ENCODE measurements around the gene TSNAXIP1. TPM values are rescaled to one million over a fixed set of nuclear protein-coding genes. Genes with fewer than 3 reads are reported as not detected.

The TSNAXIP1 gene
- total and polyA plus RNA-seq, 9 of the 15 experiments (the other 6 are each of a cell fraction or from before 2014, with no cell fraction given), result 0.03 to 0.24 (median 0.11) TPM; not detected in 4

DNA sequence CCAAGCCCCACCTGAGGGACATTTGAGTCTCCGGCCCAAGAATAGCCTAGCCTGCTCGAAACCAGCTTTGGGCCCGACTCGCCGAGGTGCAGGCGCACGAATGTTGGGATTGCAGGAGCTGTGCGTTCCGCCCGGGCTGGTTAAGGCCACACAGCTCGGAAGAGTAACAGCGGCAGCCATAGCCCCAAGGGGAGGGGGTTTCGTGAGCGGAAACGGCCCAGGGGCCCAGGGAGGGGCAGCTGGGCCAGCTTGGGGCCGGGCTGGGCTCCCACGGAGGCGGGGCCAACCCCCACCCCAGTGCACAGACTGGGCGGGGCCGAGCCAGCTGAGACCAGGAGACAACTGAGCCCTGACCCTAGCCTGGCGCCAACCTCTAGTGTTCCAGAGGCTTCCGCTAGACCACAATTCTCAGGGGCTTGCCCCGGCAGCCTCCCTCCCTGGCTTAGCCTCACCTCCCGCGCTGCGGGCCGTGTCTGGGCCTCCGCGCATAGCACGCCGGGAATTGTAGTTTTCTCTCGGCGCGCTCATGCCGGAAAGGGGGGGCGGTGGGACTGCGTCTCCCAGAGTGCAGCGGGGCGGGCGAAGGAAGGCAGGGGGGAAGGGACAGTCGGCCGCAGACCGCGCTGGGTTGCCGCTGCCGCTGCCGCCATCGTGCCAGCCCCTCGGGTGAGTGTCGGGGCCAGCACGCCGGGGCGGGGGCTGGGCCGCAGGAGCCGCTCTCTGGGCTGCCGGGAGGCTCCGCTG, 39.8 kb downstream of the TSNAXIP1 start, which contains the start of gene NUTF2 (continued):
- TF ChIP-seq NEUROD1 (IDR thresholded peaks at IDR 0.05; ENCODE audit: borderline replicate concordance, low read depth, low read length, partially characterized antibody) (peak; percentile 50), POLR3G (IDR thresholded peaks at IDR 0.05; ENCODE audit: extremely low read depth, insufficient read length, insufficient replicate concordance) (no peak), PHTF2 (CRISPR knock-in tag; IDR thresholded peaks at IDR 0.05) (no peak), FOSL1 (tag; conservative IDR thresholded peaks at IDR 0.05) (peak; percentile 18; the same call in 1 of the 2 replicates), POLR2A (conservative IDR thresholded peaks at IDR 0.05) (peak; percentile 72), POLR3A (IDR thresholded peaks at IDR 0.05; ENCODE audit: borderline replicate concordance, extremely low read depth, insufficient read depth, insufficient read length) (no peak), RBM17 (IDR thresholded peaks at IDR 0.05; ENCODE audit: borderline replicate concordance, low read depth, low read length) (no peak), MCM5 (IDR thresholded peaks at IDR 0.05; ENCODE audit: low read depth) (no peak), ZKSCAN8 (CRISPR knock-in tag; IDR thresholded peaks at IDR 0.05) (no peak), ARID1B (IDR thresholded peaks at IDR 0.05) (peak; percentile 27; the same call in 1 of the 2 replicates), POLR2B (IDR thresholded peaks at IDR 0.05; ENCODE audit: low read depth, partially characterized antibody) (peak; percentile 65)
- TF ChIP-seq, protein P1, sequence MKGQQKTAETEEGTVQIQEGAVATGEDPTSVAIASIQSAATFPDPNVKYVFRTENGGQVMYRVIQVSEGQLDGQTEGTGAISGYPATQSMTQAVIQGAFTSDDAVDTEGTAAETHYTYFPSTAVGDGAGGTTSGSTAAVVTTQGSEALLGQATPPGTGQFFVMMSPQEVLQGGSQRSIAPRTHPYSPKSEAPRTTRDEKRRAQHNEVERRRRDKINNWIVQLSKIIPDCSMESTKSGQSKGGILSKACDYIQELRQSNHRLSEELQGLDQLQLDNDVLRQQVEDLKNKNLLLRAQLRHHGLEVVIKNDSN (CRISPR knock-in tag; IDR thresholded peaks at IDR 0.05), result no peak; the same call in 1 of the 2 replicates
- TF ChIP-seq, protein P2, sequence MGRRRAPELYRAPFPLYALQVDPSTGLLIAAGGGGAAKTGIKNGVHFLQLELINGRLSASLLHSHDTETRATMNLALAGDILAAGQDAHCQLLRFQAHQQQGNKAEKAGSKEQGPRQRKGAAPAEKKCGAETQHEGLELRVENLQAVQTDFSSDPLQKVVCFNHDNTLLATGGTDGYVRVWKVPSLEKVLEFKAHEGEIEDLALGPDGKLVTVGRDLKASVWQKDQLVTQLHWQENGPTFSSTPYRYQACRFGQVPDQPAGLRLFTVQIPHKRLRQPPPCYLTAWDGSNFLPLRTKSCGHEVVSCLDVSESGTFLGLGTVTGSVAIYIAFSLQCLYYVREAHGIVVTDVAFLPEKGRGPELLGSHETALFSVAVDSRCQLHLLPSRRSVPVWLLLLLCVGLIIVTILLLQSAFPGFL (CRISPR knock-in tag; IDR thresholded peaks at IDR 0.05), result no peak
- TF ChIP-seq, protein P3, sequence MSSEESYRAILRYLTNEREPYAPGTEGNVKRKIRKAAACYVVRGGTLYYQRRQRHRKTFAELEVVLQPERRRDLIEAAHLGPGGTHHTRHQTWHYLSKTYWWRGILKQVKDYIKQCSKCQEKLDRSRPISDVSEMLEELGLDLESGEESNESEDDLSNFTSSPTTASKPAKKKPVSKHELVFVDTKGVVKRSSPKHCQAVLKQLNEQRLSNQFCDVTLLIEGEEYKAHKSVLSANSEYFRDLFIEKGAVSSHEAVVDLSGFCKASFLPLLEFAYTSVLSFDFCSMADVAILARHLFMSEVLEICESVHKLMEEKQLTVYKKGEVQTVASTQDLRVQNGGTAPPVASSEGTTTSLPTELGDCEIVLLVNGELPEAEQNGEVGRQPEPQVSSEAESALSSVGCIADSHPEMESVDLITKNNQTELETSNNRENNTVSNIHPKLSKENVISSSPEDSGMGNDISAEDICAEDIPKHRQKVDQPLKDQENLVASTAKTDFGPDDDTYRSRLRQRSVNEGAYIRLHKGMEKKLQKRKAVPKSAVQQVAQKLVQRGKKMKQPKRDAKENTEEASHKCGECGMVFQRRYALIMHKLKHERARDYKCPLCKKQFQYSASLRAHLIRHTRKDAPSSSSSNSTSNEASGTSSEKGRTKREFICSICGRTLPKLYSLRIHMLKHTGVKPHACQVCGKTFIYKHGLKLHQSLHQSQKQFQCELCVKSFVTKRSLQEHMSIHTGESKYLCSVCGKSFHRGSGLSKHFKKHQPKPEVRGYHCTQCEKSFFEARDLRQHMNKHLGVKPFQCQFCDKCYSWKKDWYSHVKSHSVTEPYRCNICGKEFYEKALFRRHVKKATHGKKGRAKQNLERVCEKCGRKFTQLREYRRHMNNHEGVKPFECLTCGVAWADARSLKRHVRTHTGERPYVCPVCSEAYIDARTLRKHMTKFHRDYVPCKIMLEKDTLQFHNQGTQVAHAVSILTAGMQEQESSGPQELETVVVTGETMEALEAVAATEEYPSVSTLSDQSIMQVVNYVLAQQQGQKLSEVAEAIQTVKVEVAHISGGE (CRISPR knock-in tag; IDR thresholded peaks at IDR 0.05), result peak in 1 of 3 experiments; percentile 67; a peak in 2 of 6 replicates
- TF ChIP-seq, protein P4, sequence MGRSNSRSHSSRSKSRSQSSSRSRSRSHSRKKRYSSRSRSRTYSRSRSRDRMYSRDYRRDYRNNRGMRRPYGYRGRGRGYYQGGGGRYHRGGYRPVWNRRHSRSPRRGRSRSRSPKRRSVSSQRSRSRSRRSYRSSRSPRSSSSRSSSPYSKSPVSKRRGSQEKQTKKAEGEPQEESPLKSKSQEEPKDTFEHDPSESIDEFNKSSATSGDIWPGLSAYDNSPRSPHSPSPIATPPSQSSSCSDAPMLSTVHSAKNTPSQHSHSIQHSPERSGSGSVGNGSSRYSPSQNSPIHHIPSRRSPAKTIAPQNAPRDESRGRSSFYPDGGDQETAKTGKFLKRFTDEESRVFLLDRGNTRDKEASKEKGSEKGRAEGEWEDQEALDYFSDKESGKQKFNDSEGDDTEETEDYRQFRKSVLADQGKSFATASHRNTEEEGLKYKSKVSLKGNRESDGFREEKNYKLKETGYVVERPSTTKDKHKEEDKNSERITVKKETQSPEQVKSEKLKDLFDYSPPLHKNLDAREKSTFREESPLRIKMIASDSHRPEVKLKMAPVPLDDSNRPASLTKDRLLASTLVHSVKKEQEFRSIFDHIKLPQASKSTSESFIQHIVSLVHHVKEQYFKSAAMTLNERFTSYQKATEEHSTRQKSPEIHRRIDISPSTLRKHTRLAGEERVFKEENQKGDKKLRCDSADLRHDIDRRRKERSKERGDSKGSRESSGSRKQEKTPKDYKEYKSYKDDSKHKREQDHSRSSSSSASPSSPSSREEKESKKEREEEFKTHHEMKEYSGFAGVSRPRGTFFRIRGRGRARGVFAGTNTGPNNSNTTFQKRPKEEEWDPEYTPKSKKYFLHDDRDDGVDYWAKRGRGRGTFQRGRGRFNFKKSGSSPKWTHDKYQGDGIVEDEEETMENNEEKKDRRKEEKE (IDR thresholded peaks at IDR 0.05; ENCODE audit: borderline replicate concordance in 1 of 2, control insufficient read depth in 1 of 2, low read depth in 2 of 2, low read length in 1 of 2), result peak in 1 of 2 experiments; percentile 72; a peak in 1 of 4 replicates
- TF ChIP-seq, protein P5, sequence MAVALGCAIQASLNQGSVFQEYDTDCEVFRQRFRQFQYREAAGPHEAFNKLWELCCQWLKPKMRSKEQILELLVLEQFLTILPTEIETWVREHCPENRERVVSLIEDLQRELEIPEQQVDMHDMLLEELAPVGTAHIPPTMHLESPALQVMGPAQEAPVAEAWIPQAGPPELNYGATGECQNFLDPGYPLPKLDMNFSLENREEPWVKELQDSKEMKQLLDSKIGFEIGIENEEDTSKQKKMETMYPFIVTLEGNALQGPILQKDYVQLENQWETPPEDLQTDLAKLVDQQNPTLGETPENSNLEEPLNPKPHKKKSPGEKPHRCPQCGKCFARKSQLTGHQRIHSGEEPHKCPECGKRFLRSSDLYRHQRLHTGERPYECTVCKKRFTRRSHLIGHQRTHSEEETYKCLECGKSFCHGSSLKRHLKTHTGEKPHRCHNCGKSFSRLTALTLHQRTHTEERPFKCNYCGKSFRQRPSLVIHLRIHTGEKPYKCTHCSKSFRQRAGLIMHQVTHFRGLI (CRISPR knock-in tag; IDR thresholded peaks at IDR 0.05), result no peak

All from K562 (cell line).